Transverse colon (tissue), 4 donors: ENCODE data around the gene RASAL1.

Experiments
- EP300 ChIP-seq: sonication (generic); formaldehyde crosslinking; IDR thresholded peaks from one replicate; pipeline ENCODE4 v1.6.1; 2017; ENCODE audit warnings: antibody characterized with exemption, low read depth
- POLR2AphosphoS5 ChIP-seq, 3 donors: sonication (generic); formaldehyde crosslinking; IDR thresholded peaks; one replicate each; pipeline ENCODE4 v1.6.1; 2016; ENCODE audit warnings: antibody characterized with exemption in 3 of 3
- TF ChIP-seq, protein P1 (sequence below), 5 experiments: fragments of 200-600 bp in 3 of 5; fragments of 450-650 bp in 2 of 5; sonication (generic) in 3 of 5; IDR thresholded peaks; 1 replicate in 2 of 5; 2 replicates in 3 of 5; pipeline ENCODE4 v1.5.1; 2016 to 2017; ENCODE audit warnings: antibody characterized with exemption in 5 of 5, inconsistent platforms in 3 of 5, mild to moderate bottlenecking in 2 of 5, moderate library complexity in 1 of 5

DNA sequence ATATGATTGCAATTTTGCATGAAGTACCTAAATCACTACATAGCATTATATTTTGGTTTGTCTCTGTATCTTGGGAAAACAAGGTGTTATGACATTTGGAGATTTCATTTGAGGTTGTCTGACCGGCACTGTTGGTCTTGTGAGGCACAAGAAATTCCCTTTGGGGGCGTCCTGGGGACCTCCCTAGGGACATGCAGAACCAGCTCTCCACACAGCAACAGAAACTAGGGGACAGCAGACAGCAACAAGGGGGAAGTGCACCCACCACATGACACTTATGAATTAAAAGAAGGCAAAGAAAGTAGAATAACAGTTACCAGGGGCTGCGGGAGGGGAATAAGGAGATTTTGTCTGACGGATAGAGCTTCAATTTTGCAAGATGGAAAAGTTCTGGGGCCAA, 35.4 kb upstream of the RASAL1 start:
- TF ChIP-seq, protein P1, sequence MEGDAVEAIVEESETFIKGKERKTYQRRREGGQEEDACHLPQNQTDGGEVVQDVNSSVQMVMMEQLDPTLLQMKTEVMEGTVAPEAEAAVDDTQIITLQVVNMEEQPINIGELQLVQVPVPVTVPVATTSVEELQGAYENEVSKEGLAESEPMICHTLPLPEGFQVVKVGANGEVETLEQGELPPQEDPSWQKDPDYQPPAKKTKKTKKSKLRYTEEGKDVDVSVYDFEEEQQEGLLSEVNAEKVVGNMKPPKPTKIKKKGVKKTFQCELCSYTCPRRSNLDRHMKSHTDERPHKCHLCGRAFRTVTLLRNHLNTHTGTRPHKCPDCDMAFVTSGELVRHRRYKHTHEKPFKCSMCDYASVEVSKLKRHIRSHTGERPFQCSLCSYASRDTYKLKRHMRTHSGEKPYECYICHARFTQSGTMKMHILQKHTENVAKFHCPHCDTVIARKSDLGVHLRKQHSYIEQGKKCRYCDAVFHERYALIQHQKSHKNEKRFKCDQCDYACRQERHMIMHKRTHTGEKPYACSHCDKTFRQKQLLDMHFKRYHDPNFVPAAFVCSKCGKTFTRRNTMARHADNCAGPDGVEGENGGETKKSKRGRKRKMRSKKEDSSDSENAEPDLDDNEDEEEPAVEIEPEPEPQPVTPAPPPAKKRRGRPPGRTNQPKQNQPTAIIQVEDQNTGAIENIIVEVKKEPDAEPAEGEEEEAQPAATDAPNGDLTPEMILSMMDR (IDR thresholded peaks at IDR 0.05) = no peak
- TF ChIP-seq POLR2AphosphoS5 (IDR thresholded peaks at IDR 0.05) = no peak
- no peak for TF ChIP-seq EP300
